Neural cell (in vitro differentiated cells): ENCODE data around the gene VAT1L. TPM values are rescaled to one million over a fixed set of nuclear protein-coding genes. Genes with fewer than 3 reads are reported as not detected.

Source experiments
- H2AFZ ChIP-seq: fragments of 200-600, 300-800 bp; sonication (generic), shearing (Covaris generic); 2 replicates; pipeline ENCODE4 v1.6.0; 2014; ENCODE audit warnings: low read depth, mild to moderate bottlenecking, antibody characterized with exemption, low read length, moderate library complexity
- H3F3A ChIP-seq: fragments of 200-600 bp; shearing (Covaris generic); 2 replicates; pipeline ENCODE4 v1.6.1; 2016; ENCODE audit warnings: mild to moderate bottlenecking, moderate library complexity, mixed read lengths, antibody characterized with exemption, low read length; ENCODE audit not compliant: insufficient read depth, poor library complexity, severe bottlenecking
- H3K27ac ChIP-seq: fragments of 200-600, 300-800 bp; sonication (generic), shearing (Covaris generic); 2 replicates; pipeline ENCODE4 v1.5.1; 2014; ENCODE audit warnings: mild to moderate bottlenecking, low read length, moderate library complexity
- H3K27me3 ChIP-seq: fragments of 300-800, 200-600 bp; sonication (generic), shearing (Covaris generic); 2 replicates; pipeline ENCODE4 v1.6.0; 2014; ENCODE audit warnings: mild to moderate bottlenecking, low read depth, low read length, moderate library complexity; ENCODE audit not compliant: insufficient read depth
- H3K36me3 ChIP-seq: fragments of 300-800, 200-600 bp; sonication (generic), shearing (Covaris generic); 2 replicates; pipeline ENCODE4 v1.5.1; 2014; ENCODE audit warnings: mild to moderate bottlenecking, antibody characterized with exemption, low read length, moderate library complexity; ENCODE audit not compliant: insufficient read depth
- H3K4me2 ChIP-seq: fragments of 300-800, 200-600 bp; sonication (generic), shearing (Covaris generic); 2 replicates; pipeline ENCODE4 v1.6.0; 2014; ENCODE audit warnings: mild to moderate bottlenecking, low read length
- H3K4me3 ChIP-seq: fragments of 300-800, 200-600 bp; sonication (generic), shearing (Covaris generic); 2 replicates; pipeline ENCODE4 v1.5.1; 2014; ENCODE audit warnings: mild to moderate bottlenecking, low read length, moderate library complexity
- H3K79me2 ChIP-seq: fragments of 200-600 bp; shearing (Covaris generic); replicated peaks from 2 replicates; pipeline ENCODE4 v1.6.0; 2014; ENCODE audit warnings: mild to moderate bottlenecking, low read length, moderate library complexity; ENCODE audit not compliant: insufficient read depth
- H3K9ac ChIP-seq: fragments of 300-800, 200-600 bp; sonication (generic), shearing (Covaris generic); 2 replicates; pipeline ENCODE4 v1.6.1; 2016; ENCODE audit warnings: mild to moderate bottlenecking, low read length, mixed read lengths
- H3K9me2 ChIP-seq: fragments of 200-600 bp; shearing (Covaris generic); 2 replicates; pipeline ENCODE4 v1.6.1; 2016; ENCODE audit warnings: mild to moderate bottlenecking, low read length, mixed read lengths; ENCODE audit not compliant: insufficient read depth
- H3K9me3 ChIP-seq: fragments of 200-600, 300-800 bp; sonication (generic), shearing (Covaris generic); 2 replicates; pipeline ENCODE4 v1.6.1; 2016; ENCODE audit warnings: mild to moderate bottlenecking, mixed run types, low read length, moderate library complexity, mixed read lengths
- H4K20me1 ChIP-seq: fragments of 200-600 bp; shearing (Covaris generic); 2 replicates; pipeline ENCODE4 v1.6.1; 2016; ENCODE audit warnings: mild to moderate bottlenecking, mixed run types; ENCODE audit not compliant: insufficient read depth
- EP300 ChIP-seq: fragments of 450-650 bp; conservative IDR thresholded peaks from 2 replicates; pipeline ENCODE4 v1.6.1; 2014; ENCODE audit warnings: antibody characterized with exemption, mild to moderate bottlenecking, moderate library complexity; ENCODE audit not compliant: poor library complexity, severe bottlenecking
- EZH2 ChIP-seq: fragments of 200-600, 300-800 bp; shearing (Covaris generic), sonication (generic); IDR thresholded peaks from 2 replicates; pipeline ENCODE4 v1.6.1; 2014; ENCODE audit warnings: antibody characterized with exemption, low read length, borderline replicate concordance, mild to moderate bottlenecking; ENCODE audit not compliant: insufficient read depth, poor library complexity, severe bottlenecking
- MXI1 ChIP-seq: fragments of 450-650 bp; conservative IDR thresholded peaks from 2 replicates; pipeline ENCODE4 v1.6.1; 2014; ENCODE audit warnings: antibody characterized with exemption, mild to moderate bottlenecking; ENCODE audit not compliant: poor library complexity, severe bottlenecking
- POLR2AphosphoS5 ChIP-seq: IDR thresholded peaks from 2 replicates; pipeline ENCODE4 v1.6.1; 2012
- RAD21 ChIP-seq: fragments of 450-650 bp; conservative IDR thresholded peaks from 2 replicates; pipeline ENCODE4 v1.6.1; 2014; ENCODE audit warnings: antibody characterized with exemption, mild to moderate bottlenecking, moderate library complexity
- SMC3 ChIP-seq: fragments of 450-650 bp; conservative IDR thresholded peaks from 2 replicates; pipeline ENCODE4 v1.6.1; 2014; ENCODE audit warnings: antibody characterized with exemption, mild to moderate bottlenecking, moderate library complexity; ENCODE audit not compliant: poor library complexity
- TAF1 ChIP-seq: IDR thresholded peaks from 2 replicates; pipeline ENCODE4 v1.6.1; 2012; ENCODE audit warnings: low read depth
- polyA plus RNA-seq: library from polyadenylated mRNA; depleted of rRNA; stranded (reverse); fragments of >200 nt; gene quantifications from 2 replicates; pipeline ENCODE4 v1.2.3, GENCODE V29; 2014
- TF ChIP-seq, protein P1 (sequence below): IDR thresholded peaks from 2 replicates; pipeline ENCODE4 v1.6.1; 2012; ENCODE audit warnings: borderline replicate concordance
- TF ChIP-seq, protein P2 (sequence below): fragments of 450-650 bp; IDR thresholded peaks from 2 replicates; pipeline ENCODE4 v1.5.1; 2014; ENCODE audit warnings: antibody characterized with exemption, mild to moderate bottlenecking, moderate library complexity; ENCODE audit not compliant: poor library complexity, severe bottlenecking

Gene VAT1L
- polyA plus RNA-seq, 1 donor from 2014 or later = 54.5 TPM

DNA sequence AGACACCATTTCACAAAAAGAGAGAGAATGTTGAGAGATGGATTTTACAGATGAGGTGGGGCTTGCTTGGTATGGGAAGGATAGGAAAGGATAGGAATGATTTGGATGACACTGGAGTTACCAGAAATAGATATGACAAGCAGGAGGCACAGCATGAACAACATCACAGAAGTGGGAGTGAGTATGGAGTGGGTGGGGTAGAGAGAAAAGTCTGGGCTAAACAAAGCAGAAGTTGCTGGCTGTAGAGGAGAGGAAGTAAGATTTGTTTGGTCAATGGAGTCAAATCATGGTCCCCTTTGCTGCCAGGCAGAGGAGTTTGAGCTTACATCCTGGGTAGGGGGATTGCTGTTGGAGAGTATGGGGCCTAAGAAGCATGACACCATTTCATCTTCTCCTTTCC is 101.7 kb downstream of the VAT1L start:
- Histone ChIP-seq H3K9ac (no peak overlapping the region), H3K36me3 (no peaks in the 10 kb centered on the region), H3K9me3 (no peaks in the 10 kb centered on the region), H4K20me1 (no peaks in the 10 kb centered on the region), H3K9me2 (no peaks in the 10 kb centered on the region), H3K4me3 (no peak overlapping the region), H2AFZ (no peak overlapping the region), H3K4me2 (no peak overlapping the region), H3K27me3 (no peaks in the 10 kb centered on the region), H3F3A (no peaks in the 10 kb centered on the region), H3K27ac (no peak overlapping the region), H3K79me2 (no peaks in the 10 kb centered on the region)
- no peak for TF ChIP-seq TAF1
- no peak for TF ChIP-seq SMC3
- no peak for TF ChIP-seq RAD21
- TF ChIP-seq EP300 = no peak
- TF ChIP-seq, protein P1, sequence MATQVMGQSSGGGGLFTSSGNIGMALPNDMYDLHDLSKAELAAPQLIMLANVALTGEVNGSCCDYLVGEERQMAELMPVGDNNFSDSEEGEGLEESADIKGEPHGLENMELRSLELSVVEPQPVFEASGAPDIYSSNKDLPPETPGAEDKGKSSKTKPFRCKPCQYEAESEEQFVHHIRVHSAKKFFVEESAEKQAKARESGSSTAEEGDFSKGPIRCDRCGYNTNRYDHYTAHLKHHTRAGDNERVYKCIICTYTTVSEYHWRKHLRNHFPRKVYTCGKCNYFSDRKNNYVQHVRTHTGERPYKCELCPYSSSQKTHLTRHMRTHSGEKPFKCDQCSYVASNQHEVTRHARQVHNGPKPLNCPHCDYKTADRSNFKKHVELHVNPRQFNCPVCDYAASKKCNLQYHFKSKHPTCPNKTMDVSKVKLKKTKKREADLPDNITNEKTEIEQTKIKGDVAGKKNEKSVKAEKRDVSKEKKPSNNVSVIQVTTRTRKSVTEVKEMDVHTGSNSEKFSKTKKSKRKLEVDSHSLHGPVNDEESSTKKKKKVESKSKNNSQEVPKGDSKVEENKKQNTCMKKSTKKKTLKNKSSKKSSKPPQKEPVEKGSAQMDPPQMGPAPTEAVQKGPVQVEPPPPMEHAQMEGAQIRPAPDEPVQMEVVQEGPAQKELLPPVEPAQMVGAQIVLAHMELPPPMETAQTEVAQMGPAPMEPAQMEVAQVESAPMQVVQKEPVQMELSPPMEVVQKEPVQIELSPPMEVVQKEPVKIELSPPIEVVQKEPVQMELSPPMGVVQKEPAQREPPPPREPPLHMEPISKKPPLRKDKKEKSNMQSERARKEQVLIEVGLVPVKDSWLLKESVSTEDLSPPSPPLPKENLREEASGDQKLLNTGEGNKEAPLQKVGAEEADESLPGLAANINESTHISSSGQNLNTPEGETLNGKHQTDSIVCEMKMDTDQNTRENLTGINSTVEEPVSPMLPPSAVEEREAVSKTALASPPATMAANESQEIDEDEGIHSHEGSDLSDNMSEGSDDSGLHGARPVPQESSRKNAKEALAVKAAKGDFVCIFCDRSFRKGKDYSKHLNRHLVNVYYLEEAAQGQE = no peak
- TF ChIP-seq, protein P2, sequence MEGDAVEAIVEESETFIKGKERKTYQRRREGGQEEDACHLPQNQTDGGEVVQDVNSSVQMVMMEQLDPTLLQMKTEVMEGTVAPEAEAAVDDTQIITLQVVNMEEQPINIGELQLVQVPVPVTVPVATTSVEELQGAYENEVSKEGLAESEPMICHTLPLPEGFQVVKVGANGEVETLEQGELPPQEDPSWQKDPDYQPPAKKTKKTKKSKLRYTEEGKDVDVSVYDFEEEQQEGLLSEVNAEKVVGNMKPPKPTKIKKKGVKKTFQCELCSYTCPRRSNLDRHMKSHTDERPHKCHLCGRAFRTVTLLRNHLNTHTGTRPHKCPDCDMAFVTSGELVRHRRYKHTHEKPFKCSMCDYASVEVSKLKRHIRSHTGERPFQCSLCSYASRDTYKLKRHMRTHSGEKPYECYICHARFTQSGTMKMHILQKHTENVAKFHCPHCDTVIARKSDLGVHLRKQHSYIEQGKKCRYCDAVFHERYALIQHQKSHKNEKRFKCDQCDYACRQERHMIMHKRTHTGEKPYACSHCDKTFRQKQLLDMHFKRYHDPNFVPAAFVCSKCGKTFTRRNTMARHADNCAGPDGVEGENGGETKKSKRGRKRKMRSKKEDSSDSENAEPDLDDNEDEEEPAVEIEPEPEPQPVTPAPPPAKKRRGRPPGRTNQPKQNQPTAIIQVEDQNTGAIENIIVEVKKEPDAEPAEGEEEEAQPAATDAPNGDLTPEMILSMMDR = no peak
- no peak for TF ChIP-seq POLR2AphosphoS5
- no peak for TF ChIP-seq MXI1
- TF ChIP-seq EZH2 = no peak

DNA sequence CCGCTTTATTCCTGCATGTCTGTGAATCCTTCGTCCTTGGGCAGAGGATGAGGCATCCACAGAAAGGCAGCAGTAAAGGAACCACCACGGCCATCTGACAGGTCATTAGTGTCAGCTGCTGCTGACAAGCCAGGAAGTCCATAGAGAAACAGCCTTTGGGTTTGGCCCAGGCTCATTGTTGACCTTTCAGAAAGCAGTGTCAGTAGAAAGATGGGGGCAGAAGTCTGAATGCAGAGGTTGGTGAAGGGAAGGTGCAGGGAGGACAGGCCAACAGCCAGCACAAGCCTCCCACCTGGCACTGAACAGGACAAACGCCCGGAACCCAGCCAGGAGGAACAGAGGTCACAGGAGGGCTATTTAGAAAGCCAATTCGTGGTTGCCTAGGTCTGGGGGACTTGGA is 105.8 kb downstream of the VAT1L start:
- H3K9ac ChIP-seq = no peak overlapping the region
- no peaks in the 10 kb centered on the region for H4K20me1 ChIP-seq
- no peak overlapping the region for H3K4me3 ChIP-seq
- TF ChIP-seq, protein P1 = no peak
- TF ChIP-seq EZH2 = no peak
- TF ChIP-seq, protein P2 = no peak
- TF ChIP-seq TAF1 = no peak
- no peak for TF ChIP-seq EP300
- TF ChIP-seq SMC3 = no peak
- no peak for TF ChIP-seq MXI1
- TF ChIP-seq POLR2AphosphoS5 = no peak
- TF ChIP-seq RAD21 = no peak
- H3K9me3 ChIP-seq = no peaks in the 10 kb centered on the region
- H3K79me2 ChIP-seq = no peaks in the 10 kb centered on the region
- no peaks in the 10 kb centered on the region for H3K27me3 ChIP-seq
- peaks cover 6% of the 10 kb centered on the region for H3F3A ChIP-seq
- H3K4me2 ChIP-seq = no peak overlapping the region
- H3K36me3 ChIP-seq = no peaks in the 10 kb centered on the region
- H2AFZ ChIP-seq = no peak overlapping the region
- no peak overlapping the region for H3K27ac ChIP-seq
- H3K9me2 ChIP-seq = no peaks in the 10 kb centered on the region
